OCI-LY7 (cell line): ENCODE data around the gene ZPR1. TPM values are rescaled to one million over a fixed set of nuclear protein-coding genes. Genes with fewer than 3 reads are reported as not detected.

Experiments used
- BruUV-seq: library from RNA; stranded (reverse); fragments of 400-500 nt; replicated peaks from 2 replicates; lab custom pipeline; 2021; lab: Mats Ljungman, UMichigan
- CTCF ChIA-PET: fragments of 300-600 bp; sonication (Branson Sonifier 250); formaldehyde crosslinking; loops from one replicate; lab custom pipeline; 2022; ENCODE audit warnings: antibody characterized with exemption; ENCODE audit not compliant: unreplicated experiment; lab: Charles Lee
- POLR2A ChIA-PET: fragments of 300-600 bp; sonication (Branson Sonifier 250); formaldehyde crosslinking; loops from one replicate; lab custom pipeline; 2022; ENCODE audit warnings: antibody characterized with exemption; lab: Charles Lee
- DNase-seq: peaks from one replicate; pipeline ENCODE4 v3.0.0-alpha.2; 2015; ENCODE audit warnings: low spot score
- H2AFZ ChIP-seq: fragments of 200-600 bp; sonication (generic), shearing (Covaris generic); 2 replicates; pipeline ENCODE4 v1.6.1; 2014; ENCODE audit warnings: mild to moderate bottlenecking, antibody characterized with exemption, low read length, moderate library complexity
- H3K27ac ChIP-seq: fragments of 200-600 bp; sonication (generic); 2 replicates; pipeline ENCODE4 v1.5.1; 2014; ENCODE audit warnings: mixed run types, low read depth, mild to moderate bottlenecking, moderate library complexity, low read length, inconsistent platforms; ENCODE audit not compliant: poor library complexity, severe bottlenecking
- H3K36me3 ChIP-seq: fragments of 200-600 bp; sonication (generic); 2 replicates; pipeline ENCODE4 v1.6.1; 2014; ENCODE audit warnings: mild to moderate bottlenecking, antibody characterized with exemption, low read length, moderate library complexity, mixed read lengths; ENCODE audit not compliant: insufficient read depth
- H3K4me1 ChIP-seq: fragments of 200-600 bp; sonication (generic); 2 replicates; pipeline ENCODE4 v1.5.1; 2014; ENCODE audit warnings: mild to moderate bottlenecking, low read length; ENCODE audit not compliant: insufficient read depth, poor library complexity, severe bottlenecking
- H3K4me2 ChIP-seq: fragments of 200-600 bp; sonication (generic); 2 replicates; pipeline ENCODE4 v1.6.1; 2014; ENCODE audit warnings: mild to moderate bottlenecking, low read length
- H3K4me3 ChIP-seq: fragments of 200-600 bp; sonication (generic); 2 replicates; pipeline ENCODE4 v1.5.1; 2014; ENCODE audit warnings: mild to moderate bottlenecking, low read depth, low read length; ENCODE audit not compliant: poor library complexity, severe bottlenecking
- H3K79me2 ChIP-seq: fragments of 200-600 bp; sonication (generic); 2 replicates; pipeline ENCODE4 v1.6.1; 2016; ENCODE audit warnings: low read depth, mild to moderate bottlenecking, low read length, moderate library complexity, mixed read lengths; ENCODE audit not compliant: insufficient read depth
- H3K9me2 ChIP-seq: fragments of 200-600 bp; sonication (generic); 2 replicates; pipeline ENCODE4 v1.6.1; 2016; ENCODE audit warnings: mild to moderate bottlenecking, low read length, mixed read lengths; ENCODE audit not compliant: insufficient read depth
- H3K9me3 ChIP-seq: fragments of 200-600 bp; sonication (generic); 2 replicates; pipeline ENCODE4 v1.6.1; 2014; ENCODE audit warnings: mild to moderate bottlenecking, mixed run types, low read length, mixed read lengths
- H4K20me1 ChIP-seq: fragments of 200-600 bp; sonication (generic); 2 replicates; pipeline ENCODE4 v1.6.1; 2014; ENCODE audit warnings: mild to moderate bottlenecking, antibody characterized with exemption, low read length, moderate library complexity, mixed read lengths; ENCODE audit not compliant: insufficient read depth
- CTCF ChIP-seq: fragments of 200-600 bp; sonication (generic); conservative IDR thresholded peaks from 2 replicates; pipeline ENCODE4 v1.5.1; 2014; ENCODE audit warnings: mild to moderate bottlenecking, antibody characterized with exemption, low read length, moderate library complexity, mixed read lengths
- EZH2phosphoT487 ChIP-seq: fragments of 200-600 bp; sonication (generic); IDR thresholded peaks from 2 replicates; pipeline ENCODE4 v1.6.1; 2018; ENCODE audit warnings: low read depth, borderline replicate concordance, mild to moderate bottlenecking, mixed run types, antibody characterized with exemption, low read length, moderate library complexity, mixed read lengths
- intact Hi-C: fragments of 100-400 bp; cut with micrococcal nuclease; formaldehyde crosslinking; loops from one replicate; pipeline ENCODE4 v1.10.0; 2022; ENCODE audit not compliant: unreplicated experiment
- total RNA-seq, 2 experiments: library from RNA; depleted of rRNA in 1 of 2; stranded (reverse); fragments of >200 nt in 1 of 2; shearing (Covaris generic) in 1 of 2; gene quantifications; 2 replicates each; pipeline ENCODE4 v1.2.3, GENCODE V29; 2014 to 2022

The ZPR1 gene
- total RNA-seq, 2 experiments from 2014 or later = 57.4 to 67.5 TPM

GRCh38 chr11:116742104-116742503 lies 45.7 kb downstream of the ZPR1 start:
- H3K4me2 ChIP-seq = no peak overlapping the region
- H2AFZ ChIP-seq = no peak overlapping the region
- H3K9me3 ChIP-seq = no peaks in the 10 kb centered on the region
- peaks cover 21% of the 10 kb centered on the region for H3K36me3 ChIP-seq
- no peaks in the 10 kb centered on the region for H3K9me2 ChIP-seq
- H3K4me3 ChIP-seq = no peak overlapping the region
- intact Hi-C loops = no loop called here
- peaks cover 9% of the 10 kb centered on the region for H3K4me1 ChIP-seq
- no peak for TF ChIP-seq CTCF
- no peak for TF ChIP-seq EZH2phosphoT487
- no TSS peak for BruUV-seq
- H4K20me1 ChIP-seq = no peaks in the 10 kb centered on the region
- ChIA-PET CTCF (no interaction called here), POLR2A (no interaction called here)
- no peaks in the 10 kb centered on the region for H3K79me2 ChIP-seq
- no peak overlapping the region for H3K27ac ChIP-seq
- DNase-seq = no peak

GRCh38 chr11:116740741-116741140 lies 47.1 kb downstream of the ZPR1 start:
- POLR2A ChIA-PET = no interaction called here
- CTCF ChIA-PET = interaction anchor here (0.7 kb wide), 2 partner anchors 14 to 802 kb away, joined by 4 to 8 read pairs; no protein-coding TSS in a partner anchor

More at GRCh38 chr11:116740741-116741140, 47.1 kb downstream of the ZPR1 start:
- intact Hi-C loops = no loop called here
- Histone ChIP-seq H3K4me1 (peaks cover 9% of the 10 kb centered on the region), H3K9me2 (no peaks in the 10 kb centered on the region), H2AFZ (no peak overlapping the region), H3K27ac (no peak overlapping the region), H4K20me1 (no peaks in the 10 kb centered on the region), H3K9me3 (no peaks in the 10 kb centered on the region), H3K36me3 (peaks cover 9% of the 10 kb centered on the region), H3K4me3 (no peak overlapping the region), H3K79me2 (no peaks in the 10 kb centered on the region), H3K4me2 (no peak overlapping the region)
- no peak for DNase-seq
- TF ChIP-seq CTCF (no peak), EZH2phosphoT487 (no peak)
- no TSS peak for BruUV-seq
